Posterior vena cava (tissue), 2 donors: Measurements from ENCODE around the gene ERN2. TPM values are rescaled to one million over a fixed set of nuclear protein-coding genes. Genes with fewer than 3 reads are reported as not detected.
"Not testable (repeated sequence)": the region's sequence is repeated elsewhere in the genome, so short reads cannot be mapped to it uniquely, and the experiment has no call there.

Experiments used
- DNase-seq: peaks from one replicate; pipeline ENCODE4 v3.0.0-alpha.2; 2020; ENCODE audit warnings: low spot score
- intact Hi-C, 2 donors: fragments of 100-400 bp; cut with DNase I; formaldehyde crosslinking; loops; one replicate each; pipeline versions ENCODE4 v1.14.1 to v1.14.2; 2022 to 2023
- long read RNA-seq, 2 donors: library from polyadenylated mRNA; unstranded; transcript quantifications; one replicate each; pipeline ENCODE4 v2.0.0, GENCODE V29; 2020 to 2021
- total RNA-seq, 2 donors: library from RNA; stranded (reverse); fragmentation: NEBNext Ultra II Directional; extraction: Animal tissue kit (Norgen Biotek cat#: 25700); gene quantifications; one replicate each; pipeline ENCODE4 v1.2.1, GENCODE V29; 2021
- donor health status: DM: yes; HTN: yes; CAD: no.
- donor health status: DM: yes; HTN: yes; CAD: no.

The ERN2 gene
- total RNA-seq: not detected
- long read RNA-seq, donor 1: 0 reads
- long read RNA-seq, donor 2, partial matches to known transcripts: 0 of 1 reads
- long read RNA-seq, donor 2, other reads (novel, unspliced or antisense): 1 of 1 reads

DNA sequence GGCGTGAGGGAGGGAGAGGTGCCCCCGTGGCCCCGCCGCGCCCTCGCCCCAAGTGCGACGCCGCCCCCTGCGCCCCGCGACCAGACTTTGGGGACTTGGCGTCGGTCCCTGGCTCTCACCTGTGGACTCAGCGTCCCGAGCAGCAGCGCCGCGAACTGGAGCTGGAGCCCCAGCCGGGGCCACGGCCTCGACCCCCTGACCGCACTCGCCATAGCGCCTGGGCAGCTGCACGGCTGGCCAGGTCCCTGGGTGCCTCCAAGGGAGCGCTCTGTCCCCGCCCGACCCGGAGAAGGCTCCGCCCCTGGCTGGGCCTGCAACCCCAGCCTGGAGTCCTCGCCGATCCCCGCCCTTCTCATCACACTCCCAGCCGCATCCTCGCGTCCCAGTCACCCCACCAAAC, at the start of gene ERN2:
Gene ERN2, minus strand, starts transcription at position 247 of the 400 bp plus-strand sequence. Its CDS starts 35 bp downstream, at position 212.
- DNase-seq: no peak
- intact Hi-C loops: no loop called here

DNA sequence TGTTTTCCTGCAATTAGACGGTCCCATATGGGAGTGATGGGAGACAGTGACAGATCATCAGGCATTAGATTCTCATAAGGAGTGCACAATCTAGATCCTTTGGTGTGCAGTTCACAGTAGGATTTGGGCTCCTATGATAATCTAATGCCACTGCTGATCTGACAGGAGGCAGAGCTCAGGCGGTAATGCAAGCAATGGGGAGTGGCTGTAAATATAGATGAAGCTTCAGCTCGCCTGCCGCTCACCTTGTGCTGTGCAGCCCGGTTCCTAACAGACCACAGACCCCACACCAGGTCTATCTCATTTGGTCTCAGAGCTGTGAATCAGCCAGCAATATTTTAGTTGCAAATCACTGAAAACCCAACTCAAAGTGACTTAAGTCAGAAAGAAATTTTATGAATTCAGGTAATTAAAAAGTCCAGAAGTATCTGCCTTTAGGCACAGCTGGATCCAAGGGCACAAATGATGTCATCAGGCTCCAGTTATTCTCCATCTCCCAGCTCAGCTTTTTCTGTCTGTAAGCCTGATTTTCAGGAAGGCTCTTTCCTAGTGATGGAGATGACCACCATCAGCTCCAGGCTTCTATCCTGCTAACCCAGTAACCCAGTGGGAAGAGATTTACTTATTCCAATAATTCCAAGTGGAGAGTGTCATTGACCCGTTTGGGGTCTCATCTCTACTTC, 45.1 kb upstream of the ERN2 start:
- DNase-seq: peak; percentile 7
- intact Hi-C loops: loop anchor here in 1 of 2 donors (2.0 kb wide), 1 partner anchor 27 kb away; no protein-coding TSS in a partner anchor

DNA sequence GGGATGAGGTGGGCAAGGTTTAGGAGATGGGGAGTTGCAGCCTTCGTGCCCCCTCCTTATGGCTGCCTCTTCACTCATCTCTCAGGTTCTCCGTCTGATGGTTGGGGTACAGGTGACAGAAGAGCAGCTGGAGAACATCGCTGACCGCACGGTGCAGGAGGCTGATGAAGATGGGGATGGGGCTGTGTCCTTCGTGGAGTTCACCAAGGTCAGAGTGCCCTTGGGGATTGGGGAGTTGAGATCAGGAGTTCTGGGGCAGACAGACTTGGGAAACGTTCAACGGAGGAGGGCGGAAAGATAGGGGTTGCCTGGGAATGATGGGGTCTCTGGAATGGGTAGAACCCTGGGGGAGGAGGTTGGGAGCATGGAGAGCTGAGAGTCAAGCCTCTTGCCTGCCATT, 44.1 kb upstream of the ERN2 start:
- DNase-seq: peak; percentile 22
- intact Hi-C loops: no loop called here

DNA sequence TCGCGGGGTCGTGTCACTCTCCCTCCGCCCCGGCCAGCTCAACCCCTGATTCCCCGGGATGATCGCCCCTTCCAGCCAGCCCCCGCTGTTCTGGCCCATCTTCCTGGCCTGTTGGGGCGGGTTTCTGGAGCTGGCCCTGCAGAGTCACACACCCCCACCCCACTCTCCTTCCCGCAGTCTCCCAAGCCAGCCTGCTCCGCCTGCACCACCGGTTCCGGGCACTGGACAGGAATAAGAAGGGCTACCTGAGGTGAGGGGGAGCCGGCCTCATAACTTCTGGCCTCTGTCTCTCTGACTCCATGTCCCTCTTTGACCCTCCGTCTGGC, 42.4 kb upstream of the ERN2 start:
- intact Hi-C loops: no loop called here
- DNase-seq: no peak

DNA sequence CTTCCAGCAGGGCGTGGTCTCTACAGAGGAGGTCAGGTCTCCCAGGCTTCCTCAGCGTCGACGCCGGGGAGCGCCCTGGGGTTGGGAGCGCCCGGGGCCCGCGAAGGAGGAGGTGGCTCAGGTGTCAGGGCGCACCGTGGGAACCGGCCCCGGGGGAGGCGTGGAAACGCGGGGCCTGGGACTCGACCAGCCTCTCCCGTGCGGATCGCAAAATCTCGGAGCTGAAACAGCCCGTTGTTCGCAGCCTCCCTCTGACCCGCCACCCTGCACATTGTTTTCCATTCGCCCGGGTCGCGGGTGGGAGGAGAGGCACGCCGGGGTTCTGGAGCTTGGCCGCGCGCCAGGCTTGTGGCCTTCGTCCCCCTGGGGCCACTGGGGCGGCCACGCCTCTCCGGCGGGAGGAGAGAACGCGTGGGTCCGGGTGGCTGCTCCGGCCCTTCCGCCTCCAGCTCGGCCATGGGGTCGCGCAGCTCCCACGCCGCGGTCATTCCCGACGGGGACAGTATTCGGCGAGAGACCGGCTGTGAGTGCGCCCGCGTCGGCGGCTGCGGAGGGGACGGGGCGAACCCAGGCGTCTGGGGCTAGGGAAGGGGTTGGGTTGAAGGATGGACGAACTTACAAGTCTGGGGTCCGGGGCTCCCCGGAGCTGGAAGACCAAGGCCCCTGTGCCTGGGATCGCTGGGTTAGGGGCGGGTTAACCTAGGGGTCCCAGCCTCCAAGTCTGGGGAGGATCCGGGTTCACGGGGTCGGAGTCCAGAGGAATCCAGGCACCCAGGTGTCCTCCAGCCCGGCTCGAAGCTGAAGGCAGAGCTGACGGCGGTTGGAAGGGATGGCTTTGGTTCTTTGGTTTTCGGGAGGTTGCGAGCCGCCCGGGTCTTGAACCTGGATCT, 41.8 kb upstream of the ERN2 start, which contains the start of gene CHP2:
Gene CHP2, plus strand, starts transcription at position 433 of the 890 bp plus-strand sequence. Its CDS starts 24 bp downstream, at position 457.
- intact Hi-C loops: no loop called here
- DNase-seq: no peak

DNA sequence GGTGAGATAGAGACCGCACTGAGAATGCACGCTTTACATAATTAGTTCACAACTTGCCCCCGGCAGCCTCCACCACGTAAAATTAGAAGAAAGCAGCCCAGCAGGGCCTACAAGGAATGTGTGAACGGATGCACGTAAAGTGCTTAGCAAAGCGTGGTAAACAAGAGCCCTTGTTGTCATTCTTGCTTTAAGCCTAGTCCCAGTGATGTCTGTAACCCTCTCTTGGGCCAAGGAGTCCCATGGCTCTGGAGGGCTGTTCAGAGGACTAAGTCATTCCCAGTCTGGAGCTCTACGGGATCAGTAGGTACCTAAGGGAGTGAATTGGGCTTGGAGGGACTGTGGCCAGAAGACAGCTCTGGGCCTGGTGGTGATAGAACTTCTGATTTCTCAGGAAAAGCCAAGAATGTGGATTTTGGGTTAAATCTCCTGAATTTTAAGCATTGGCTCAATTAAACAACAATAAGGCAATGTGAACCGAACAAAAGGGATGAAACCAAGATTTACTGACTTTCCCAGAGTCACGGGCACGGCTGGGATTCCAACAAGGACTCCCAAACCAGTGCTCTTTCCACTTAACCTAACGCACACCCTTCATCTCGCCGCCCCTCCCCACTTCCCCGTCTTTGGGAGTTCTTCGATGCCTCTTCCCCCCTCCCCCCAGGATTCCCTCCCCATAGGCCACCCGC, 41.0 kb upstream of the ERN2 start:
- intact Hi-C loops: no loop called here
- DNase-seq: no peak

DNA sequence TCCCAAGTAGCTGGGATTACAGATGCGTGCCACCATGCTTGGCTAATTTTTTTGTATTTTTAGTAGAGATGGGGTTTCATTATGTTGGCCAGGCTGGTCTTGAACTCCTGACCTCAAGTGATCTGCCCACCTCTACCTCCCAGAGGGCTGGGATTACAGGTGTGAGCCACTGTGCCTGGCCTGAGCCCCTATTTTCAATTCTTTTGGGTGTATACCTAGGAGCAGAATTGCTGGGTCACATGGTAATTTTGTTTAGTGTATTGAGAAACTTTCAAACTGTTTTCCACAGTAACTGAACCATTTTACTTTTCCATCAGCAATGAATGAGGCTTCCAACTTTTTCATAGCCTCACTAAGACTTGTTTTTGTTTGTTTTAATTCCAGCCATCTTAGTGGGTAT, 38.0 kb upstream of the ERN2 start:
- DNase-seq, intact Hi-C loops: not testable (repeated sequence)

DNA sequence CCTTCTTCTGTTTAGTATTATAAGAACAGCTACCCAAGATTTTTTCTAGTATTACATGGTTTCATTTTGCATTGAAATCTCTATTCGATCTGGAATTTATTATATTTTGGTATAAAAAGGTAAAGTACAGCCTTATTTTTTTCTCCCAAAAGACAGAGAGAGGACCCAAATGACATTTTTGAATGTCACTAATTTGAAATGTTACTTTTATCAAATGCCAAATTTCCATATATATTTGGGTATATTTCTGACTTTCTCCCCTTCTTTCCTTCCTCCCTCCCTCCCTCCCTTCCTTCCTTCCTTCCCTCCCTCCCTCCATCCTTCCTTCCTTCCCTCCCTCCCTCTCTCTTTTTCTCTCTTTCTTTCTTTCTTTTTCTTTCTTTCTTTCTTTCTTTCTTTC, 35.6 kb upstream of the ERN2 start:
- intact Hi-C loops: no loop called here
- no peak for DNase-seq

DNA sequence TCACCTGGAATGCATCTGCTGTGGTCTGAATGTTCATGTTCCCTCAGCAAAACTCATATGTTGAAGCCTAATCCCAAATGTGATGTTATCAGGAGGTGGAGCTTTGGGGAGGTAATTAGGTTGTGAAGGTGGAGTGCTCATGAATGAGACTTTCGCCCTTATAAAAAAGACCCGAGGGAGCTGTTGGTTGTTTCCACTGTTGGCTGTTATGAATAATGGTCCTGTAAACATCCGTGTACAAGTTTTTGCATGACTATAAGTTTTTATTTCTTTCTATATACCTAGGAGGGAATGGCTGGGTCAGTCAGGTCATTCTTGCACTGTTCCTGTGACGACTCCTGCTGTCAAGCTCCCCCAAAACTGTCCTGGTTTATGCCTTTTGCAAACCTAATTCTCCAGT, 32.2 kb upstream of the ERN2 start:
- intact Hi-C loops: no loop called here
- DNase-seq: no peak

DNA sequence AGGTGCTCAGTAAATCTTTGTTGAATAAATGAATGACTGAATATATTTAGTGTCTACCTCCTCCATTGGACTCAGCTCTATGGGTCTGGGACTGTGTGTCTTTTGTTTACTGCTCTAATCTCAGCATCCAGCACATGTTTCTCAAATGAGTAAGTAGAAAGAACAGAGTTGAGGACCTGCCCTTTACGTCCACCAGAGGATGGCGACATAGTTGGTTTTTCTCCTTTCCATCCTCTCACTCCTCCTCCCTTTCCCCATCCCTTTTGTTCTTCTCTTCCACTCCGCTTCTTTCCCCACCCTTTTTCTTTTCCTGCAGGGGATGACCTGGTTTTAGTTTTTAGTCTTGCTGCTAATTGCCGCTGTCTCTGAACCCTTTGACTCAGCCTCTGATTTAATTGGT, 29.7 kb upstream of the ERN2 start:
- no peak for DNase-seq
- intact Hi-C loops: no loop called here

DNA sequence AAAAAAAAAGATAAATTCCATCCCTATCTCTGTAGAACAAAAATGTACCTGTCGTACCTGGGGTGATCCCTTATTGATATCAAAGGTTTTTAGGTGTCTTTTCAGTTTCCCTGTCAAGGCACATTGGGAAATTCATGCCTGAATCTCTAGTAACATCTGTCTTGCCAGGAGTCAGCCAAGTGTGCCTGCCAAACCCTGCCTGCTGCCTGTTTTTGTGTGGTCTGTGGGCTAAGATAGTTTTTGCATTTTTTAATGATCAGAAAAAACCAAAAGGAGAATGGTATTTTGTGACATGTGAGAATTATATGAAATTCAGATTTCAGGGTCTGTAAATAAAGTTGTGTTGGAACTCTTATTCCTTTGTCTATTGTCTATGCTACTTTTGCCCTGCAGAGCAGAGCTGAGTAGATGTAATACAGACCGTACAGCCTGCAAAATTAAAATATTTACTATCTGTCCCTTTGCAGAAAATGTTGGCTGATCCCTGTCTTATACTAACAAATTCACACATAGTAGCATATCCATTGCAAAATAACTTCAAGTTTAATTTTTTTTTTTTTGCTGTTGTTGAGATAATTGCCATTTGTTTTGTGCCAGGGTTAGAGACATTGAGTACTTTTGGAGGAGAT, 28.8 kb upstream of the ERN2 start:
- intact Hi-C loops: no loop called here
- no peak for DNase-seq

DNA sequence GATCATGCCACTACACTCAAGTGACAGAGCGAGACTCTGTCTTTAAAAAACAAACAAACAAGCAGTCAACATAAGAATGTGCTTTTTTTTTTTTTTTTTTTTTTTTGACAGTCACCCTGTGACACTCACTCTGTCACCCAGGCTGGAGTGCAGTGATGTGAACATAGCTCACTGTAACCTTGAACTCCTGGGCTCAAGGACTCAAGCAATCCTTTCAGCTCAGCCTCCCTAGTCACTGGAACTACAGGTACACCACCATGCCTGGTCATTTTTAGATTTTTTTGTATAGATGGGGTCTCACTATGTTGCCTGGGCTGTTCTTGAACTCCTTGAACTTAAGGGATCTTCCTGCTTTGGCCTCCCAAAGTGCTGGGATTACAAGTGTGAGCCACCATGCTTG, 26.5 kb upstream of the ERN2 start:
- intact Hi-C loops: no loop called here
- no peak for DNase-seq

DNA sequence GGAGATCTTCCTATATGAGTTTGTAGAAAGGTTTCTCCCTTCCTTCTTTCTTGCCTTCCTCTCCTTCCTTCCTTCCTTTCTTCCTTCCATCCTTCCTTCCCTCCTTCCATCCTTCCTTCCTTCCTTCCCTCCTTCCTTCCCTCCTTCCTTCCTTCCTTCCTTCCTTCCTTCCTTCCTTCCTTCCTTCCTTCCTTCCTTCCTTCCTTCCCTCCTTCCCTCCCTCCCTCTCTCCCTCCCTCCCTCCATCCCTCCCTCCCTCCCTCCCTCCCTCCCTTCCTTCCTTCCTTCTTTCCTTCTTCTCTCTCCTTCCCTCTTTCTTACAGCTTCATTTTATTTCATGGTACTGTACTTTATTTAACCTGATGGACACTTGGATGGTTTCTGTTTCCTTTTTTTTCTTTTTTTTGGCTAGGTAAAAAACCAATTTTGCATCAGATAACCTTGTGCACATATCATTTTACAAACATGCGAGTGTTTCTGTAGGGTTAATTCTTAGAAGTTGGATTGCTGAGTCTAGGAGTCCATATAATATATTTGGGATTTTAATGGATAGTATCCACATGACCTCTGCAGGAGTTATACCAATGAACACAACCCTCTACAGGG, 24.5 kb upstream of the ERN2 start:
- intact Hi-C loops, DNase-seq: not testable (repeated sequence)

DNA sequence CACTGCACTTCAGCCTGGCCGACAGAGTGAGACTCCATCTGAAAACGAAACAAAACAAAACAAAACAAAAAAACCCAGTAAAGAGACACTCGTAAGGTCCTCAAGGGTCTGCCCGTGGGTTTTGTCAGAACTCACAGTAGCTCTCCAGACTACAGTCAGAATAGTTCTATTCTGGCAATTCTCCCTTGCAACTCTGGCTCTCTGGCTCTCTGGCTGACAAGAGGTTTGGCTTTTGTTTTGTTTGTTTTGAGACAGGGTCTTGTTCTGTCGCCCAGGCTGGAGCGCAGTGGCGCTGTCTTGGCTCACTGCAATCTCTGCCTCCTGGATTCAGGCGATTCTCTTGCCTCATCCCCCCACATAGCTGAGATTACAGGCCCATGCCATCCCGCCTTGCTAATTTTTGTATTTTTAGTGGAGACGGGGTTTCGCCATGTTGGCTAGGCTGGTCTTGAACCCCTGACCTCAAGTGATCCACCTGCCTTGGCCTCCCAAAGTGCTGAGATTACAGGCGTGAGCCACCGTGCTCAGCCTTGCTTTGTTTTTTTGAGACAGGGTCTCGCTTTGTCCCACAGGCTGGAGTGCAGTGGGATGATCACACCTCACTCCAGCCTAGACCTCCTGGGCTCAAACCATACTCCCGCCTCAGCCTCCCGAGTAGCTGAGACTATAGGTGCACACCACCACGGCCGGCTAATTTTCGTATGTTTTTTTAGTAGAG, 21.3 kb upstream of the ERN2 start:
- no peak for DNase-seq
- intact Hi-C loops: no loop called here

DNA sequence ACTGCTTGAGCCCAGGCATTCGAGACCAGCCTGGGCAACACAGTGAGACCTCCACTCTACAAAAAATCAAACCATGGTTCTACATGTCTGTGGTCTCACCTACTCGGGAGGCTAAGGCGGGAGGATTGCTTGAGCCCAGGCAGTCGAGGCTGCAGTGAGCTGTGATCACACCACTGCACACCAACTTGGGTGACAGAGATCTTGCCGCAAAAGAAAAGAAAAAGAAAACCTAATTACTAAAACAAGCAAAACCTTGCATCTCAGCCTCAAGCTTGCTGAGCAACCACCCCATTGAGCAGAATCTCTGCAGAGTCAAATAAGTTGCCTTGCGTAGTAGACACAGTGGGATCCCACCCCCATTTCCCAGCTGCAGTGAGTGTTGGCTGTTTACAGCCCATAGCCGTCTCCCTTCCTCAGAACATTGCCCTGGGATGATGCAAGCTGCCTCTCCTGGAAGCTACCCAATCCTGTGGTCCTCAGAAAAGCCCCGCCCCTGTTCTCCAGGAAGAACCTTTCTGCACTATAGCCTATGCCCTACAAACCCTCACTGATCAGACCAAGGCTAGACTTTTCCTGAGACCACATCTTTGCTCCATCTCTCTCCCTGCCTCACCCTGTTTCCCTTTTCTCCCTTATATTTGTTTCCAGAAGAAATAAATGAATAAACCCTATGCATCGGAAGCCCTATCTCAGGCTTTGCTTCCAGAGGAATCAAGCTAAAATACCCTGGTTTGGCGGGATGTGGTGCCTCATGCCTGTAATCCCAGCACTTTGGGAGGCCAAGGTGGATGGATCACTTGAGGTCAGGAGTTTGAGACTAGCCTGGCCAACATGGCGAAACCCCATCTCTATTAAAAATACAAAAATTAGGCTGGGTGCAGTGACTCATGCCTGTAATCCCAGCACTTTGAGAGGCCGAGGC, 16.7 kb upstream of the ERN2 start:
- intact Hi-C loops: no loop called here
- no peak for DNase-seq

DNA sequence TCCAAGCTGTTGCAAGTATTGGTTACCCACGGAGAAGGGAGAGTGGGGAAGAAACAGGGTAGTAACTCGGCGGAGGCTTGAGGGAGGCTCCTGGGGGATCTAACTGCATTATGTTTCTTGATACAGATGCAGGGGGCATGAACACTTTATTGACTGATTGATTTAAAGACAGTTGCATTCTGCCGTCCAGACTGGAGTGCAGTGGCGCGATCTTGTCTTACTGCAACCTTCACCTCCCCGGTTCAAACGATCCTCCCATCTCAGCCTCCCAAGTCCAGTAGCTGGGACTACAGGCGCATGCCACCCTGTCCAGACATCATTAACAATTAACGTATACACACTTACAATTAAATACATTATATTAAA, 15.1 kb upstream of the ERN2 start:
- no peak for DNase-seq
- intact Hi-C loops: no loop called here

DNA sequence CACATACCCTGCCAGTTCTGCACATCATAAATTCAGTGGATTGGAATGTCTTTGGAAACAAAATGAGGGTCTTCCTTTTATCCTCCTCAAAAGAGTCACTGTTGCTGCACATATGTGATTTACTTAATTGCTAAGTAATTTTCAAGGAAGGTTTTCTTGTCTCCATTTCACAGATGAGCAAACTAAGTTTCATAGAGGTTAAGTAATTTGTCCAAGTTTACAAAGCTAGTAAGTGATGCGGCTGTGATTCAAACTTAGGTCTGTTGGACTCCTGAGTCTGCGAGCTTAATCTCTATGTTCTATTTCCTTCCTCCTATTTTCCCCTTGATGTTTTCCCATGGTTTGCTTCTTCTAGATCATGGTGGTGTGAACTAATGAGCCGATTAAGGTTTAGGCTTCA, 13.7 kb upstream of the ERN2 start:
- DNase-seq: no peak
- intact Hi-C loops: no loop called here

DNA sequence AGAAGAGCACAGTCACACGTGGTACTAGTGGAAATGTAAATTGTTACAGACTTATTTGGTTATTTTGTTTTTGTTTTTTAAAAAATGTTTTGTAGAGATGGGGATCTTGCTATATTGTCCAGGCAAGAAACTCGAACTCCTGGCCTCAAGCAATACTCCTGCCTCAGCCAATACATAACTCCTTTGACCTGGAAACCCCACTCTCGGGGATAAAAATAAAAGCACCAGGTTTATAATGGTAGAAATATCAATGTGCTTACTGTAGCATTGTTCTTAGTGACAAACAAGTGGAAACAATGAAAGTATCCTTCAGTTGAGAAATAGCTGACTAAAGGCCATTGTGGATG, 11.7 kb upstream of the ERN2 start:
- no peak for DNase-seq
- intact Hi-C loops: no loop called here
